ENCODE results near the gene NTNG1.

Gene NTNG1

GRCh38 chr1:107378426-107378825 is 237.6 kb downstream of the NTNG1 start:
- no peak for DNase-seq (ENCODE audit: extremely low spot score, insufficient read length, low read depth)
- FAIRE-seq = no peak

GRCh38 chr1:107378866-107379265 is 238.0 kb downstream of the NTNG1 start:
- DNase-seq (ENCODE audit: extremely low spot score, insufficient read length, low read depth) = no peak
- FAIRE-seq = no peak

- no peak for FAIRE-seq
- no peak for DNase-seq (ENCODE audit: extremely low spot score, insufficient read length, low read depth)
These were observed 239.0 kb downstream of the NTNG1 start for GRCh38 chr1:107379826-107380225.

- DNase-seq (ENCODE audit: extremely low spot score, insufficient read length, low read depth) = no peak
- FAIRE-seq = no peak
These were observed 248.9 kb downstream of the NTNG1 start for GRCh38 chr1:107389410-107390396.

- DNase-seq (ENCODE audit: extremely low spot score, insufficient read length, low read depth) (no peak), FAIRE-seq (no peak)
These were observed 253.5 kb downstream of the NTNG1 start for GRCh38 chr1:107394301-107394700.

GRCh38 chr1:107401704-107402103 is 260.9 kb downstream of the NTNG1 start:
- FAIRE-seq = no peak

GRCh38 chr1:107404756-107405155 is 263.9 kb downstream of the NTNG1 start:
- DNase-seq (ENCODE audit: extremely low spot score, insufficient read length, low read depth) (no peak), FAIRE-seq (no peak)

More at GRCh38 chr1:107401704-107402103, 260.9 kb downstream of the NTNG1 start:
- DNase-seq (ENCODE audit: extremely low spot score, insufficient read length, low read depth) = no peak

- no peak for FAIRE-seq
- DNase-seq (ENCODE audit: extremely low spot score, insufficient read length, low read depth) = no peak
These were observed 264.4 kb downstream of the NTNG1 start for GRCh38 chr1:107405236-107405635.

GRCh38 chr1:107407011-107407410 is 266.2 kb downstream of the NTNG1 start:
- no peak for DNase-seq (ENCODE audit: extremely low spot score, insufficient read length, low read depth)
- no peak for FAIRE-seq

GRCh38 chr1:107413546-107413945 is 272.7 kb downstream of the NTNG1 start:
- FAIRE-seq (no peak), DNase-seq (ENCODE audit: extremely low spot score, insufficient read length, low read depth) (no peak)

- no peak for FAIRE-seq
These were observed 273.1 kb downstream of the NTNG1 start for GRCh38 chr1:107413951-107414350.

GRCh38 chr1:107414550-107414949 is 273.7 kb downstream of the NTNG1 start:
- DNase-seq (ENCODE audit: extremely low spot score, insufficient read length, low read depth) = no peak
- no peak for FAIRE-seq

More at GRCh38 chr1:107413951-107414350, 273.1 kb downstream of the NTNG1 start:
- no peak for DNase-seq (ENCODE audit: extremely low spot score, insufficient read length, low read depth)

GRCh38 chr1:107415241-107415640 is 274.4 kb downstream of the NTNG1 start:
- DNase-seq (ENCODE audit: extremely low spot score, insufficient read length, low read depth) (no peak), FAIRE-seq (no peak)

- FAIRE-seq = no peak
- no peak for DNase-seq (ENCODE audit: extremely low spot score, insufficient read length, low read depth)
These were observed 278.2 kb downstream of the NTNG1 start for GRCh38 chr1:107419003-107419402.

GRCh38 chr1:107422901-107423300 is 282.1 kb downstream of the NTNG1 start:
- no peak for FAIRE-seq
- no peak for DNase-seq (ENCODE audit: extremely low spot score, insufficient read length, low read depth)

GRCh38 chr1:107430540-107431228 is 289.8 kb downstream of the NTNG1 start:
- peak; percentile 68 for FAIRE-seq

GRCh38 chr1:107432108-107432507 is 291.3 kb downstream of the NTNG1 start:
- DNase-seq (ENCODE audit: extremely low spot score, insufficient read length, low read depth) = no peak
- FAIRE-seq = peak; percentile 56

More at GRCh38 chr1:107430540-107431228, 289.8 kb downstream of the NTNG1 start:
- no peak for DNase-seq (ENCODE audit: extremely low spot score, insufficient read length, low read depth)

GRCh38 chr1:107433068-107433467 is 292.2 kb downstream of the NTNG1 start:
- FAIRE-seq (no peak), DNase-seq (ENCODE audit: extremely low spot score, insufficient read length, low read depth) (no peak)

- no peak for FAIRE-seq
- no peak for DNase-seq (ENCODE audit: extremely low spot score, insufficient read length, low read depth)
These were observed 293.0 kb downstream of the NTNG1 start for GRCh38 chr1:107433635-107434360.

GRCh38 chr1:107434361-107434693 is 293.5 kb downstream of the NTNG1 start:
- FAIRE-seq (peak; percentile 9), DNase-seq (ENCODE audit: extremely low spot score, insufficient read length, low read depth) (no peak)

Data from GM18507 (cell line).